ENCODE measurements around the gene TMEM203. TPM values are rescaled to one million over a fixed set of nuclear protein-coding genes. Genes with fewer than 3 reads are reported as not detected.

Gene TMEM203
- total and polyA plus RNA-seq, 2 of the 13 experiments (the other 11 are each of a cell fraction or from before 2014, with no cell fraction given) = 23.4 to 36.7 TPM

- 0 out of 2 replicates have a peak, but pooled peaks have one; percentile 4 for TF ChIP-seq DMAP1 (CRISPR knock-in tag; IDR thresholded peaks at IDR 0.05)
- TF ChIP-seq HDAC1 (CRISPR knock-in tag; IDR thresholded peaks at IDR 0.05) = peak; percentile 57
- peak; percentile 70; the same call in 1 of the 2 replicates for TF ChIP-seq ZNF589 (CRISPR knock-in tag; conservative IDR thresholded peaks at IDR 0.05)
- TF ChIP-seq ZNF30 (CRISPR knock-in tag; IDR thresholded peaks at IDR 0.05) = no peak
- TF ChIP-seq RCOR2 (CRISPR knock-in tag; IDR thresholded peaks at IDR 0.05) = no peak
- no peak for TF ChIP-seq LBX2 (CRISPR knock-in tag; IDR thresholded peaks at IDR 0.05; ENCODE audit: borderline replicate concordance)
- TF ChIP-seq SNAPC2 (CRISPR knock-in tag; IDR thresholded peaks at IDR 0.05) = no peak
- TF ChIP-seq, protein P1, sequence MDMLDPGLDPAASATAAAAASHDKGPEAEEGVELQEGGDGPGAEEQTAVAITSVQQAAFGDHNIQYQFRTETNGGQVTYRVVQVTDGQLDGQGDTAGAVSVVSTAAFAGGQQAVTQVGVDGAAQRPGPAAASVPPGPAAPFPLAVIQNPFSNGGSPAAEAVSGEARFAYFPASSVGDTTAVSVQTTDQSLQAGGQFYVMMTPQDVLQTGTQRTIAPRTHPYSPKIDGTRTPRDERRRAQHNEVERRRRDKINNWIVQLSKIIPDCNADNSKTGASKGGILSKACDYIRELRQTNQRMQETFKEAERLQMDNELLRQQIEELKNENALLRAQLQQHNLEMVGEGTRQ (IDR thresholded peaks at IDR 0.05; ENCODE audit: low read depth, low read length) = no peak
- TF ChIP-seq, protein P1 (CRISPR knock-in tag; IDR thresholded peaks at IDR 0.05; ENCODE audit: borderline replicate concordance) = no peak
- TF ChIP-seq, protein P2, sequence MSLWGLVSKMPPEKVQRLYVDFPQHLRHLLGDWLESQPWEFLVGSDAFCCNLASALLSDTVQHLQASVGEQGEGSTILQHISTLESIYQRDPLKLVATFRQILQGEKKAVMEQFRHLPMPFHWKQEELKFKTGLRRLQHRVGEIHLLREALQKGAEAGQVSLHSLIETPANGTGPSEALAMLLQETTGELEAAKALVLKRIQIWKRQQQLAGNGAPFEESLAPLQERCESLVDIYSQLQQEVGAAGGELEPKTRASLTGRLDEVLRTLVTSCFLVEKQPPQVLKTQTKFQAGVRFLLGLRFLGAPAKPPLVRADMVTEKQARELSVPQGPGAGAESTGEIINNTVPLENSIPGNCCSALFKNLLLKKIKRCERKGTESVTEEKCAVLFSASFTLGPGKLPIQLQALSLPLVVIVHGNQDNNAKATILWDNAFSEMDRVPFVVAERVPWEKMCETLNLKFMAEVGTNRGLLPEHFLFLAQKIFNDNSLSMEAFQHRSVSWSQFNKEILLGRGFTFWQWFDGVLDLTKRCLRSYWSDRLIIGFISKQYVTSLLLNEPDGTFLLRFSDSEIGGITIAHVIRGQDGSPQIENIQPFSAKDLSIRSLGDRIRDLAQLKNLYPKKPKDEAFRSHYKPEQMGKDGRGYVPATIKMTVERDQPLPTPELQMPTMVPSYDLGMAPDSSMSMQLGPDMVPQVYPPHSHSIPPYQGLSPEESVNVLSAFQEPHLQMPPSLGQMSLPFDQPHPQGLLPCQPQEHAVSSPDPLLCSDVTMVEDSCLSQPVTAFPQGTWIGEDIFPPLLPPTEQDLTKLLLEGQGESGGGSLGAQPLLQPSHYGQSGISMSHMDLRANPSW (CRISPR knock-in tag; IDR thresholded peaks at IDR 0.05; ENCODE audit: borderline replicate concordance) = no peak
- TF ChIP-seq ZNF17 (CRISPR knock-in tag; IDR thresholded peaks at IDR 0.05) = no peak
- TF ChIP-seq ZNF720 (CRISPR knock-in tag; IDR thresholded peaks at IDR 0.05) = no peak
- TF ChIP-seq ZNF513 (CRISPR knock-in tag; conservative IDR thresholded peaks at IDR 0.05) = no peak
- TF ChIP-seq ISX (CRISPR knock-in tag; conservative IDR thresholded peaks at IDR 0.05) = no peak
- TF ChIP-seq, protein P3, sequence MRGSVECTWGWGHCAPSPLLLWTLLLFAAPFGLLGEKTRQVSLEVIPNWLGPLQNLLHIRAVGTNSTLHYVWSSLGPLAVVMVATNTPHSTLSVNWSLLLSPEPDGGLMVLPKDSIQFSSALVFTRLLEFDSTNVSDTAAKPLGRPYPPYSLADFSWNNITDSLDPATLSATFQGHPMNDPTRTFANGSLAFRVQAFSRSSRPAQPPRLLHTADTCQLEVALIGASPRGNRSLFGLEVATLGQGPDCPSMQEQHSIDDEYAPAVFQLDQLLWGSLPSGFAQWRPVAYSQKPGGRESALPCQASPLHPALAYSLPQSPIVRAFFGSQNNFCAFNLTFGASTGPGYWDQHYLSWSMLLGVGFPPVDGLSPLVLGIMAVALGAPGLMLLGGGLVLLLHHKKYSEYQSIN (CRISPR knock-in tag; IDR thresholded peaks at IDR 0.05; ENCODE audit: borderline replicate concordance) = no peak
- TF ChIP-seq SAFB2 (CRISPR knock-in tag; IDR thresholded peaks at IDR 0.05; ENCODE audit: borderline replicate concordance, low read depth) = no peak; the same call in 1 of the 2 replicates
- no peak for TF ChIP-seq SMYD3 (CRISPR knock-in tag; IDR thresholded peaks at IDR 0.05)
- no peak for TF ChIP-seq ZNF260 (CRISPR knock-in tag; IDR thresholded peaks at IDR 0.05; ENCODE audit: borderline replicate concordance, low read depth)
- peak; percentile 7 for TF ChIP-seq HNF1B (CRISPR knock-in tag; IDR thresholded peaks at IDR 0.05)
These were observed 17.9 kb upstream of the TMEM203 start (continued) for GRCh38 chr9:137223078-137223970.
